ENCODE measurements around the gene NOL4.

Gene NOL4

GRCh38 chr18:34189656-34190435 lies 34.9 kb downstream of the NOL4 start:
- no peak for DNase-seq
